Upper lobe of left lung (tissue), 4 donors: ENCODE results near the gene DBF4B.

Experiments
- CTCF ChIP-seq, 6 experiments: fragments of 450-650 bp in 4 of 6; fragments of 200-600 bp in 2 of 6; sonication (generic) in 2 of 6; IDR thresholded peaks; one replicate each; pipeline ENCODE4 v1.5.1; 2016 to 2019; ENCODE audit warnings: antibody characterized with exemption in 6 of 6
- POLR2A ChIP-seq, 4 donors: fragments of 450-650 bp; IDR thresholded peaks; one replicate each; pipeline ENCODE4 v1.5.1; 2016 to 2017; ENCODE audit warnings: antibody characterized with exemption in 4 of 4, mild to moderate bottlenecking in 2 of 4

- TF ChIP-seq CTCF (IDR thresholded peaks at IDR 0.05): no peak
- TF ChIP-seq POLR2A (IDR thresholded peaks at IDR 0.05): no peak
Measured at GRCh38 chr17:44763170-44763569, 54.7 kb downstream of the DBF4B start.
